A673 (cell line): ENCODE results near the gene ADAM19. TPM values are rescaled to one million over a fixed set of nuclear protein-coding genes. Genes with fewer than 3 reads are reported as not detected.

Source experiments
- BruUV-seq: library from RNA; stranded (reverse); fragments of 400-500 nt; replicated peaks from 2 replicates; lab custom pipeline; 2021; lab: Mats Ljungman, UMichigan
- CTCF ChIA-PET: fragments of 300-600 bp; sonication (Branson Sonifier 250); formaldehyde crosslinking; loops from one replicate; lab custom pipeline; 2022; ENCODE audit warnings: antibody characterized with exemption; lab: Charles Lee
- POLR2A ChIA-PET: fragments of 300-600 bp; sonication (Branson Sonifier 250); formaldehyde crosslinking; loops from one replicate; lab custom pipeline; 2022; ENCODE audit warnings: antibody characterized with exemption; ENCODE audit not compliant: low non-redundant PET; lab: Charles Lee
- DNase-seq: peaks from one replicate; pipeline ENCODE4 v3.0.0-alpha.2; 2015; ENCODE audit warnings: low spot score
- H3K27ac ChIP-seq: fragments of 200-600 bp; sonication (generic); 2 replicates; pipeline ENCODE4 v1.5.1; 2016; ENCODE audit warnings: mixed run types, low read depth, mild to moderate bottlenecking, mixed read lengths, antibody characterized with exemption, low read length; ENCODE audit not compliant: poor library complexity, severe bottlenecking
- H3K27me3 ChIP-seq: fragments of 200-600 bp; sonication (generic); replicated peaks from 2 replicates; pipeline ENCODE4 v1.6.1; 2017; ENCODE audit warnings: mixed run types, low read depth, mild to moderate bottlenecking, mixed read lengths, antibody characterized with exemption, low read length; ENCODE audit not compliant: insufficient read depth, poor library complexity
- H3K36me3 ChIP-seq: fragments of 200-600 bp; sonication (generic); 2 replicates; pipeline ENCODE4 v1.6.1; 2016; ENCODE audit warnings: mixed run types, mild to moderate bottlenecking, mixed read lengths, antibody characterized with exemption, low read length; ENCODE audit not compliant: insufficient read depth, poor library complexity, severe bottlenecking
- H3K4me1 ChIP-seq: fragments of 200-600 bp; sonication (generic); 2 replicates; pipeline ENCODE4 v1.6.1; 2017; ENCODE audit warnings: mixed run types, mild to moderate bottlenecking, mixed read lengths, antibody characterized with exemption, low read length; ENCODE audit not compliant: insufficient read depth, poor library complexity, severe bottlenecking
- H3K4me3 ChIP-seq: fragments of 200-600 bp; sonication (generic); 2 replicates; pipeline ENCODE4 v1.5.1; 2016; ENCODE audit warnings: low read depth, mixed run types, mild to moderate bottlenecking, mixed read lengths, low read length; ENCODE audit not compliant: poor library complexity, severe bottlenecking
- H3K9me3 ChIP-seq: fragments of 200-600 bp; sonication (generic); 2 replicates; pipeline ENCODE4 v1.6.1; 2016; ENCODE audit warnings: mixed run types, low read depth, mild to moderate bottlenecking, mixed read lengths, antibody characterized with exemption, low read length; ENCODE audit not compliant: poor library complexity, severe bottlenecking
- CTCF ChIP-seq: fragments of 300-800, 200-600 bp; sonication (generic); conservative IDR thresholded peaks from 2 replicates; pipeline ENCODE4 v1.5.1; 2017; ENCODE audit warnings: low read depth, mild to moderate bottlenecking, antibody characterized with exemption, low read length, moderate library complexity, mixed read lengths
- EZH2 ChIP-seq: fragments of 200-600 bp; sonication (generic); IDR thresholded peaks from 2 replicates; pipeline ENCODE4 v1.6.1; 2017; ENCODE audit warnings: borderline replicate concordance, low read depth, mild to moderate bottlenecking, mixed read lengths, antibody characterized with exemption, low read length; ENCODE audit not compliant: poor library complexity, severe bottlenecking
- intact Hi-C: fragments of 100-400 bp; cut with micrococcal nuclease; formaldehyde crosslinking; loops from one replicate; pipeline ENCODE4 v1.10.0; 2022; ENCODE audit not compliant: unreplicated experiment
- total RNA-seq: library from RNA; stranded (reverse); gene quantifications from 2 replicates; pipeline ENCODE4 v1.2.3, GENCODE V29; 2021

Gene ADAM19
- total RNA-seq, 1 experiment from 2014 or later = 1.7 TPM

DNA sequence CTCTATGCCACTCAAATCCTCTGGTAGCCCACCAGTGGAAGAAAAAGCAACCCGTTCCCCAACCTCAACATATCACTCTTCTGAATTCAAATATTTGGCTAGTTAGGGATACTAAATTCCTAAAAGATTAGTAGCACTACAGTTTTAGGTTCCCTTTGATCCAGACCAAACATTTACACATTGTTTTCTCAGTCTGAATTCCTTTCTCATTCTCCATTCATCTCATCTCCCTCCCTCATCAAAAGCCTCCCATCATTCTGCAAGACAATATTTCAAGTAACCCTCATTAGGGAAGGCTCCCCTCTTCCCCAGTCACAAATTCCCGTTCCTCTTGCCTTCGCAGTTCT lies 26.3 kb downstream of the ADAM19 start:
- Histone ChIP-seq H3K4me1 (no peaks in the 10 kb centered on the region), H3K27ac (no peak overlapping the region), H3K27me3 (no peaks in the 10 kb centered on the region), H3K36me3 (no peaks in the 10 kb centered on the region), H3K9me3 (no peaks in the 10 kb centered on the region), H3K4me3 (no peak overlapping the region)
- ChIA-PET CTCF (no interaction called here), POLR2A (no interaction called here)
- DNase-seq = no peak
- no TSS peak for BruUV-seq
- TF ChIP-seq CTCF (no peak), EZH2 (no peak)
- intact Hi-C loops = no loop called here

DNA sequence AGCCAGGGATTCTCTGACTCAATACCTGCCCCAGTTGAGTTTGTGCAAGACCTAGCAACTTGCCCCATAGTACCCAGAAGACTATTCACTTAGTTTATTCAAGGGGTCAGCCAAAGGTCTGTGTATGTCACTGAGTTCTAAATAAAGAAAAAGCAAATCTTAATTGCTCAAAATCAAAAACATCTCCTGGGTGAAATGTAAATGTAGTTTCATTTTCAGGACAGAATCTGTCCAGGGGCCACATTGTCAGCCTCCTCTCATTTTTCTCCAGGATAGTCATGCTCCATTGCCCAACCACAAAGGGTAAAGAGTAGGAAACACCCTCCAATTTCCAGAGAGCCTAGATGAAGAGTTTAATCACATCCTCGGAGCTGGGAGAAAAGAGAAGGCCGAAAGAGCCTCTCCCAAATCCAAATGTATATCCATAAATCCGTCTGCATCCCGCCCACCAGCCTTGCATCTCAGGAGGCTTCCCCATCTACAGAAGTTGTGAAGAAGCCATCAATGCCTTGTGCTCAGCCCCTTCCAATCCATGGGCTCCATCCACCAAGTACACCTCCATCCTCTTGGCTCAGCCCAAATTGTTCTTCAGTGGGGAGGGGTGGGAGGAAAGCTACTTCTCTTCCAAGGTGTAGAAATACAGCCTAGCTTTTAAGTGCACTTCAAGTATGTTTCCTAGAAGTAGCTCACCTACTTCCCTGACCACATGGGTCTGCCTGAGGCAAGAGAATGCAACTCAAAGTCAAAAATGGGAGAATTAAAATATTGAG lies 26.9 kb downstream of the ADAM19 start:
- CTCF ChIA-PET = no interaction called here
- POLR2A ChIA-PET = no interaction called here
- intact Hi-C loops = no loop called here
- Histone ChIP-seq H3K4me3 (no peak overlapping the region), H3K4me1 (no peaks in the 10 kb centered on the region), H3K9me3 (no peaks in the 10 kb centered on the region), H3K27ac (no peak overlapping the region), H3K36me3 (no peaks in the 10 kb centered on the region), H3K27me3 (no peaks in the 10 kb centered on the region)
- TF ChIP-seq CTCF (no peak), EZH2 (no peak)
- DNase-seq = no peak
- no TSS peak for BruUV-seq

DNA sequence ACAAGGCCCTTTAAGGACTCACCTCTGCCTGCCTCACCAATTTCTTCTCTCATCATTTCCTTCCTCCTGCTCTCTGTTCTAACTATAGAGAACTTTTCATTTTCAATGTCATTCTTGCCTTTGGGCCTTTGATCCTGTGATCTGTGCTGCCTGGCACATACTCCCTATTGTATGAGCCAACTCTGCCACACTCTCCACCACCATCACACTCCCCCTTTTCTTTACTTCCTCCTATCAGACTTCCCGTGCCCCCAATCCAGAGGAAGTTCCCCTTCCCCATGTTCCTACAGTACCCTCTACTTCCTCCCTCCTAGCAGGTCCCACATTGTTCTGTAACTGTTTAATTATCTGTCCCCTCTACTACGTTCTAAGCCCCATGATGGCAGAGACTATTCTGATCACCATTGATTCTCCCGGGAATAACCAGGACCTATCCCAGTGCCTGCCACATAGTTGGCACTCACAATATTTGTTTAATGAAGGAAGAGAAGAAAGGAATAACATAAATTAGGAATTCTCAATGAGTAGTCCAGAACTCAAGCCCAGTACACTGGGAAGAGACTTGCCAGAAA lies 27.5 kb downstream of the ADAM19 start:
- no peak for DNase-seq
- intact Hi-C loops = no loop called here
- TF ChIP-seq EZH2 = no peak
- TF ChIP-seq CTCF = no peak
- Histone ChIP-seq H3K27ac (no peak overlapping the region), H3K4me1 (no peaks in the 10 kb centered on the region), H3K9me3 (no peaks in the 10 kb centered on the region), H3K36me3 (no peaks in the 10 kb centered on the region), H3K4me3 (no peak overlapping the region), H3K27me3 (no peaks in the 10 kb centered on the region)
- POLR2A ChIA-PET = no interaction called here
- CTCF ChIA-PET = no interaction called here
- BruUV-seq = no TSS peak
